OCI-LY1 (cell line): ENCODE measurements around the gene SEPTIN5.

Source experiments
- H2AFZ ChIP-seq: fragments of 200-600 bp; sonication (generic), shearing (Covaris generic); 2 replicates; pipeline ENCODE4 v1.6.0; 2014; ENCODE audit warnings: antibody characterized with exemption, mild to moderate bottlenecking, low read length
- H3F3A ChIP-seq: fragments of 200-600 bp; sonication (generic), shearing (Covaris generic); 2 replicates; pipeline ENCODE4 v1.6.0; 2014; ENCODE audit warnings: mild to moderate bottlenecking, antibody characterized with exemption, low read length, moderate library complexity; ENCODE audit not compliant: insufficient read depth
- H3K27ac ChIP-seq: fragments of 200-600 bp; sonication (generic); 2 replicates; pipeline ENCODE4 v1.5.1; 2014; ENCODE audit warnings: low read length, mixed run types, mild to moderate bottlenecking, low read depth; ENCODE audit not compliant: poor library complexity, severe bottlenecking
- H3K27me3 ChIP-seq: fragments of 200-600 bp; sonication (generic); 2 replicates; pipeline ENCODE4 v1.6.0; 2014; ENCODE audit warnings: antibody characterized with exemption, mild to moderate bottlenecking, low read length, moderate library complexity; ENCODE audit not compliant: insufficient read depth
- H3K36me3 ChIP-seq: fragments of 200-600 bp; sonication (generic); 2 replicates; pipeline ENCODE4 v1.6.1; 2014; ENCODE audit warnings: mild to moderate bottlenecking, antibody characterized with exemption, low read length, moderate library complexity, mixed read lengths; ENCODE audit not compliant: insufficient read depth
- H3K4me1 ChIP-seq: fragments of 200-600 bp; sonication (generic); 2 replicates; pipeline ENCODE4 v1.5.1; 2014; ENCODE audit warnings: mild to moderate bottlenecking, low read length, moderate library complexity; ENCODE audit not compliant: insufficient read depth, severe bottlenecking
- H3K4me2 ChIP-seq: fragments of 200-600 bp; sonication (generic), shearing (Covaris generic); 2 replicates; pipeline ENCODE4 v1.6.1; 2014; ENCODE audit warnings: low read length
- H3K4me3 ChIP-seq: fragments of 200-600 bp; sonication (generic); 2 replicates; pipeline ENCODE4 v1.5.1; 2014; ENCODE audit warnings: low read length, low read depth, mild to moderate bottlenecking, mixed read lengths; ENCODE audit not compliant: poor library complexity, severe bottlenecking
- H3K79me2 ChIP-seq: fragments of 200-600 bp; shearing (Covaris generic); 2 replicates; pipeline ENCODE4 v1.6.1; 2016; ENCODE audit warnings: mixed run types, low read length, mixed read lengths; ENCODE audit not compliant: insufficient read depth
- H3K9ac ChIP-seq: fragments of 200-600 bp; sonication (generic), shearing (Covaris generic); 2 replicates; pipeline ENCODE4 v1.6.1; 2014; ENCODE audit warnings: mild to moderate bottlenecking, low read length, mixed read lengths
- H3K9me2 ChIP-seq: fragments of 200-600 bp; sonication (generic), shearing (Covaris generic); 2 replicates; pipeline ENCODE4 v1.6.1; 2014; ENCODE audit warnings: low read depth, mild to moderate bottlenecking, low read length, mixed read lengths
- H3K9me3 ChIP-seq: fragments of 200-600 bp; shearing (Covaris generic); 2 replicates; pipeline ENCODE4 v1.6.1; 2014; ENCODE audit warnings: low read length, mixed read lengths
- H4K20me1 ChIP-seq: fragments of 200-600 bp; sonication (generic), shearing (Covaris generic); 2 replicates; pipeline ENCODE4 v1.6.0; 2016; ENCODE audit warnings: mild to moderate bottlenecking, low read length; ENCODE audit not compliant: insufficient read depth
- EZH2 ChIP-seq: fragments of 200-600 bp; sonication (generic), shearing (Covaris generic); IDR thresholded peaks from 2 replicates; pipeline ENCODE4 v1.8.0; 2017; ENCODE audit warnings: borderline replicate concordance, mixed run types, mild to moderate bottlenecking, antibody characterized with exemption, low read length, moderate library complexity, mixed read lengths
- TF ChIP-seq, protein P1 (sequence below): fragments of 200-600 bp; sonication (generic), shearing (Covaris generic); IDR thresholded peaks from 2 replicates; pipeline ENCODE4 v1.5.1; 2017; ENCODE audit warnings: mild to moderate bottlenecking, antibody characterized with exemption, low read length, moderate library complexity, mixed read lengths

SEPTIN5 gene

DNA sequence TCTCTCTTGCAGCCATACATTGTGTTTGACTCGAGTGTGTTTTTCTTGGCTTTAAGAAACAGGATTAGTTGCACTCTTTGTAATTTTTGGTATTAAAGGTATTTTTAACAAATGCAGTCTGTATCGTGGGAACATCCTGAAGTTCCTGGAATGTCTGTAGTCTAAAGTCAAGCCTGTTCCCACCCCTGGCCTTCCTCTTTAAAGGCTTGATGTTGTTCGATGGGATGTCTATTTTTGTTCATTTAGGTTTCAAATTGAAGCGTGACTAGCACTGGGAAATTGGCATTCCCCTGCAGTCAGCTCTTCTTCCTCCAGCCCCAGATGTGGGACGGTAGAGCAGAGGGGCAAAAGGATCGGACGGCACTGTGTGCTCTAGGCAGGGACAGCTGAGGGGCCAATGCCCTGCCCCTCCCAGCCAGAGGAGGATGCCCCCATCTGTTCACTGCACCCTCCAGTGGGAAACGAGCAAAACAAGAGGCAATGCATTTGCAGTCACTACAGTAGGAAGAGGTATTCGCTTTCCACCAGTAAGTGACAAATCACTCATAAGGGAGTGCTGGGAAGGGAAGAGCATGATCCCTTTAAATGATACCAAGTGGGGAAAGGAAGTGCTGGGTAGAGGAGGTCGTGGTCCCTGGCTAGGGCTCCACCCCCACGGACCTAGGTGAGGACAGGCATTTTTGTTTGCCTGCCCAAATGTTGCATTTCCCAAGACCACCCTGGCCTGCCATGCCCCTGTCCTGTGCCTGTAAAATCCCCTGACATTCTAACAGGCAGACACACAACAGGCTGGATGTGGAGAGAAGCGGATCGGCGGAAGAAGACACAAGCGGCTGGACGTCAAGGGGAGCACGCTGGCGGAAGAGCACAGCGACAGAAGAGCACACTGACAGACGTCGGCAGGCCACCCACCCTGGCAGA is 47.4 kb upstream of the SEPTIN5 start:
- no peaks in the 10 kb centered on the region for H3K27me3 ChIP-seq
- no peaks in the 10 kb centered on the region for H3K36me3 ChIP-seq
- H2AFZ ChIP-seq, result no peak overlapping the region
- no peaks in the 10 kb centered on the region for H3K4me1 ChIP-seq
- H3K4me2 ChIP-seq, result no peak overlapping the region
- no peak for TF ChIP-seq EZH2
- no peaks in the 10 kb centered on the region for H4K20me1 ChIP-seq
- no peak overlapping the region for H3K4me3 ChIP-seq
- H3F3A ChIP-seq, result no peaks in the 10 kb centered on the region
- H3K79me2 ChIP-seq, result no peaks in the 10 kb centered on the region
- no peaks in the 10 kb centered on the region for H3K9me3 ChIP-seq
- H3K9ac ChIP-seq, result no peak overlapping the region
- no peaks in the 10 kb centered on the region for H3K9me2 ChIP-seq
- no peak overlapping the region for H3K27ac ChIP-seq

GRCh38 chr22:19667872-19668740 is 46.2 kb upstream of the SEPTIN5 start:
- H3K4me2 ChIP-seq, result no peak overlapping the region
- no peaks in the 10 kb centered on the region for H3K27me3 ChIP-seq
- H3K4me3 ChIP-seq, result no peak overlapping the region
- H3F3A ChIP-seq, result no peaks in the 10 kb centered on the region
- no peaks in the 10 kb centered on the region for H4K20me1 ChIP-seq
- no peak overlapping the region for H2AFZ ChIP-seq
- H3K9me2 ChIP-seq, result no peaks in the 10 kb centered on the region
- no peak overlapping the region for H3K27ac ChIP-seq
- no peaks in the 10 kb centered on the region for H3K9me3 ChIP-seq
- no peak overlapping the region for H3K9ac ChIP-seq
- TF ChIP-seq, protein P1, sequence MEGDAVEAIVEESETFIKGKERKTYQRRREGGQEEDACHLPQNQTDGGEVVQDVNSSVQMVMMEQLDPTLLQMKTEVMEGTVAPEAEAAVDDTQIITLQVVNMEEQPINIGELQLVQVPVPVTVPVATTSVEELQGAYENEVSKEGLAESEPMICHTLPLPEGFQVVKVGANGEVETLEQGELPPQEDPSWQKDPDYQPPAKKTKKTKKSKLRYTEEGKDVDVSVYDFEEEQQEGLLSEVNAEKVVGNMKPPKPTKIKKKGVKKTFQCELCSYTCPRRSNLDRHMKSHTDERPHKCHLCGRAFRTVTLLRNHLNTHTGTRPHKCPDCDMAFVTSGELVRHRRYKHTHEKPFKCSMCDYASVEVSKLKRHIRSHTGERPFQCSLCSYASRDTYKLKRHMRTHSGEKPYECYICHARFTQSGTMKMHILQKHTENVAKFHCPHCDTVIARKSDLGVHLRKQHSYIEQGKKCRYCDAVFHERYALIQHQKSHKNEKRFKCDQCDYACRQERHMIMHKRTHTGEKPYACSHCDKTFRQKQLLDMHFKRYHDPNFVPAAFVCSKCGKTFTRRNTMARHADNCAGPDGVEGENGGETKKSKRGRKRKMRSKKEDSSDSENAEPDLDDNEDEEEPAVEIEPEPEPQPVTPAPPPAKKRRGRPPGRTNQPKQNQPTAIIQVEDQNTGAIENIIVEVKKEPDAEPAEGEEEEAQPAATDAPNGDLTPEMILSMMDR, result no peak
- TF ChIP-seq EZH2, result no peak
- H3K79me2 ChIP-seq, result no peaks in the 10 kb centered on the region
- H3K4me1 ChIP-seq, result no peaks in the 10 kb centered on the region
- H3K36me3 ChIP-seq, result no peaks in the 10 kb centered on the region

DNA sequence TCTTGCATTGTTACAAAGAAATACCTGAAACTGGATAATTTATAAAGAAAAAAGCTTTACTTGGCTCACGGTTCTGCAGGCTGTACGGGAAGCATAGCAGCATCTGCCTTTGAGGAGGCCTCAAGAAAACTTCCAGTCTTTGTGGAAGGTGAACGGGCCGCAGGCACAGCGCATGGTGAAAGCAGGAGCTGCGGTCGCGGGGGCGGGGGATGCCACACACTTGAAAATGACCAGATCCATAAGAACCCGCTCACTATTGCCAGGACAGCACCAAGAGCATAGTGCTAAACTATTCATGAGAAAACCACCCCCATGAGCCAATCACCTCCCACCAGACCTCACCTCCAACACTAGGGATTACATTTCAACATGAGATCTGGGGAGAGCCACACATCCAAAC is 45.6 kb upstream of the SEPTIN5 start:
- Histone ChIP-seq H4K20me1 (no peaks in the 10 kb centered on the region), H3K27ac (no peak overlapping the region), H3F3A (no peaks in the 10 kb centered on the region), H3K9me3 (no peaks in the 10 kb centered on the region), H3K27me3 (no peaks in the 10 kb centered on the region), H3K36me3 (no peaks in the 10 kb centered on the region), H3K9me2 (no peaks in the 10 kb centered on the region), H3K79me2 (no peaks in the 10 kb centered on the region), H2AFZ (no peak overlapping the region), H3K4me3 (no peak overlapping the region), H3K9ac (no peak overlapping the region), H3K4me2 (no peak overlapping the region), H3K4me1 (no peaks in the 10 kb centered on the region)
- no peak for TF ChIP-seq EZH2
- TF ChIP-seq, protein P1, result no peak
